Measurements from ENCODE around the gene CDT1. TPM values are rescaled to one million over a fixed set of nuclear protein-coding genes. Genes with fewer than 3 reads are reported as not detected.
"Not testable (repeated sequence)": the region's sequence is repeated elsewhere in the genome, so short reads cannot be mapped to it uniquely, and the experiment has no call there.

The CDT1 gene
- total and polyA plus RNA-seq, 7 experiments from 2014 or later = 0.09 to 79.2 (median 0.67) TPM; not detected in 1

- no peaks in the 10 kb centered on the region for H3K27me3 Mint-ChIP-seq
- H3K4me1 ChIP-seq (ENCODE audit: control insufficient read depth in 2 of 2, insufficient read depth in 2 of 2, low read length in 2 of 2) = no peaks in the 10 kb centered on the region
- no peaks in the 10 kb centered on the region for H3K27me3 ChIP-seq (ENCODE audit: control insufficient read depth in 2 of 2, insufficient read depth in 2 of 2, low read length in 2 of 2)
- ChIA-PET POLR2A (no interaction called here), CTCF (interaction anchor here (0.9 kb wide), 1 partner anchor 42 kb away, joined by 3 read pairs; no protein-coding TSS in a partner anchor)
- ATAC-seq (no peak), DNase-seq (no peak)
- H3K27ac ChIP-seq (ENCODE audit: low read depth, low read length) = no peak overlapping the region
- H3K4me3 ChIP-seq (ENCODE audit: low read length) = no peak overlapping the region
- intact Hi-C loops (cut with micrococcal nuclease) = no loop called here
- H3K27ac Mint-ChIP-seq = peak overlapping the region in 1 of 9 donors; percentile 18
- no peaks in the 10 kb centered on the region for H3K9me3 Mint-ChIP-seq
- H3K36me3 ChIP-seq (ENCODE audit: control insufficient read depth in 2 of 3, insufficient read depth in 3 of 3, low read length in 3 of 3) = peaks cover 0 to 42% (median 0%) of the 10 kb centered on the region in 3 experiments
- H3K4me3 Mint-ChIP-seq = no peak overlapping the region
- peaks cover 0 to 6% (median 0%) of the 10 kb centered on the region in 5 donors for H3K36me3 Mint-ChIP-seq
- H3K9me3 ChIP-seq (ENCODE audit: control insufficient read depth in 2 of 3, low read length in 3 of 3) = no peaks in the 10 kb centered on the region
- H3K4me1 Mint-ChIP-seq = no peaks in the 10 kb centered on the region
Observed at GRCh38 chr16:88822281-88823040, 18.9 kb downstream of the CDT1 start.

GRCh38 chr16:88823646-88824045 lies 20.1 kb downstream of the CDT1 start:
- DNase-seq; H3K27ac Mint-ChIP-seq; H3K27ac ChIP-seq (ENCODE audit: low read depth, low read length); H3K4me1 Mint-ChIP-seq; CTCF ChIA-PET; intact Hi-C loops (cut with micrococcal nuclease); H3K4me3 Mint-ChIP-seq; H3K36me3 Mint-ChIP-seq; H3K4me3 ChIP-seq (ENCODE audit: low read length); H3K4me1 ChIP-seq (ENCODE audit: control insufficient read depth in 2 of 2, insufficient read depth in 2 of 2, low read length in 2 of 2); H3K27me3 ChIP-seq (ENCODE audit: control insufficient read depth in 2 of 2, insufficient read depth in 2 of 2, low read length in 2 of 2); ATAC-seq; H3K9me3 ChIP-seq (ENCODE audit: control insufficient read depth in 2 of 3, low read length in 3 of 3); H3K9me3 Mint-ChIP-seq; H3K27me3 Mint-ChIP-seq: not testable (repeated sequence)
- POLR2A ChIA-PET = interaction anchor here (0.7 kb wide), 1 partner anchor 18 kb away, joined by 3 read pairs; no protein-coding TSS in a partner anchor
- peaks cover 0 to 51% (median 0%) of the 10 kb centered on the region in 3 experiments for H3K36me3 ChIP-seq (ENCODE audit: control insufficient read depth in 2 of 3, insufficient read depth in 3 of 3, low read length in 3 of 3)

- DNase-seq = no peak
Observed at GRCh38 chr16:88824256-88825077, 20.9 kb downstream of the CDT1 start.

GRCh38 chr16:88825146-88825545 lies 21.6 kb downstream of the CDT1 start:
- intact Hi-C loops (cut with micrococcal nuclease) = no loop called here
- Histone ChIP-seq H3K4me3 (ENCODE audit: low read length) (no peak overlapping the region), H3K36me3 (ENCODE audit: control insufficient read depth in 2 of 3, insufficient read depth in 3 of 3, low read length in 3 of 3) (peaks cover 0 to 56% (median 0%) of the 10 kb centered on the region in 3 experiments), H3K9me3 (ENCODE audit: control insufficient read depth in 2 of 3, low read length in 3 of 3) (no peaks in the 10 kb centered on the region), H3K27ac (ENCODE audit: low read depth, low read length) (no peak overlapping the region), H3K27me3 (ENCODE audit: control insufficient read depth in 2 of 2, insufficient read depth in 2 of 2, low read length in 2 of 2) (no peaks in the 10 kb centered on the region), H3K4me1 (ENCODE audit: control insufficient read depth in 2 of 2, insufficient read depth in 2 of 2, low read length in 2 of 2) (no peaks in the 10 kb centered on the region)
- no peak for ATAC-seq
- no peak overlapping the region for H3K27ac Mint-ChIP-seq
- no peaks in the 10 kb centered on the region for H3K4me1 Mint-ChIP-seq
- H3K9me3 Mint-ChIP-seq = no peaks in the 10 kb centered on the region
- no peak overlapping the region for H3K4me3 Mint-ChIP-seq
- CTCF ChIA-PET = no interaction called here
- peaks cover 0 to 6% (median 0%) of the 10 kb centered on the region in 5 donors for H3K36me3 Mint-ChIP-seq
- POLR2A ChIA-PET = no interaction called here
- no peak for DNase-seq
- no peaks in the 10 kb centered on the region for H3K27me3 Mint-ChIP-seq

More at GRCh38 chr16:88824256-88825077, 20.9 kb downstream of the CDT1 start:
- Mint-ChIP-seq H3K4me1 (no peaks in the 10 kb centered on the region), H3K27me3 (no peaks in the 10 kb centered on the region), H3K27ac (no peak overlapping the region), H3K4me3 (no peak overlapping the region), H3K9me3 (no peaks in the 10 kb centered on the region), H3K36me3 (peaks cover 0 to 6% (median 0%) of the 10 kb centered on the region in 5 donors)
- ChIA-PET POLR2A (interaction anchor here (0.7 kb wide), 1 partner anchor 19 kb away, joined by 3 read pairs; no protein-coding TSS in a partner anchor), CTCF (no interaction called here)
- Histone ChIP-seq H3K4me1 (ENCODE audit: control insufficient read depth in 2 of 2, insufficient read depth in 2 of 2, low read length in 2 of 2) (no peaks in the 10 kb centered on the region), H3K36me3 (ENCODE audit: control insufficient read depth in 2 of 3, insufficient read depth in 3 of 3, low read length in 3 of 3) (peaks cover 0 to 53% (median 0%) of the 10 kb centered on the region in 3 experiments), H3K4me3 (ENCODE audit: low read length) (no peak overlapping the region), H3K27ac (ENCODE audit: low read depth, low read length) (no peak overlapping the region), H3K27me3 (ENCODE audit: control insufficient read depth in 2 of 2, insufficient read depth in 2 of 2, low read length in 2 of 2) (no peaks in the 10 kb centered on the region), H3K9me3 (ENCODE audit: control insufficient read depth in 2 of 3, low read length in 3 of 3) (no peaks in the 10 kb centered on the region)
- intact Hi-C loops (cut with micrococcal nuclease) = no loop called here
- ATAC-seq = no peak

- no peaks in the 10 kb centered on the region for H3K9me3 ChIP-seq (ENCODE audit: control insufficient read depth in 2 of 3, low read length in 3 of 3)
- H3K4me3 ChIP-seq (ENCODE audit: low read length) = no peak overlapping the region
- DNase-seq = no peak
- H3K36me3 ChIP-seq (ENCODE audit: control insufficient read depth in 2 of 3, insufficient read depth in 3 of 3, low read length in 3 of 3) = peaks cover 0 to 58% (median 0%) of the 10 kb centered on the region in 3 experiments
- ChIA-PET CTCF (no interaction called here), POLR2A (no interaction called here)
- no peak overlapping the region for H3K27ac ChIP-seq (ENCODE audit: low read depth, low read length)
- Mint-ChIP-seq H3K27ac (peak overlapping the region in 1 of 9 donors; percentile 71), H3K36me3 (peaks cover 0 to 6% (median 0%) of the 10 kb centered on the region in 5 donors), H3K27me3 (no peaks in the 10 kb centered on the region), H3K4me3 (no peak overlapping the region), H3K4me1 (no peaks in the 10 kb centered on the region), H3K9me3 (no peaks in the 10 kb centered on the region)
- intact Hi-C loops (cut with micrococcal nuclease) = no loop called here
- ATAC-seq = no peak
- H3K27me3 ChIP-seq (ENCODE audit: control insufficient read depth in 2 of 2, insufficient read depth in 2 of 2, low read length in 2 of 2) = no peaks in the 10 kb centered on the region
- no peaks in the 10 kb centered on the region for H3K4me1 ChIP-seq (ENCODE audit: control insufficient read depth in 2 of 2, insufficient read depth in 2 of 2, low read length in 2 of 2)
Observed at GRCh38 chr16:88826070-88826840, 22.7 kb downstream of the CDT1 start.

- H3K9me3 ChIP-seq (ENCODE audit: control insufficient read depth in 2 of 3, low read length in 3 of 3) = no peaks in the 10 kb centered on the region
- ATAC-seq (no peak), DNase-seq (no peak)
- ChIA-PET POLR2A (no interaction called here), CTCF (interaction anchor here (0.6 kb wide), 1 partner anchor 12 kb away, joined by 3 read pairs; no protein-coding TSS in a partner anchor)
- no peak overlapping the region for H3K27ac ChIP-seq (ENCODE audit: low read depth, low read length)
- H3K4me3 ChIP-seq (ENCODE audit: low read length) = no peak overlapping the region
- Mint-ChIP-seq H3K4me3 (no peak overlapping the region), H3K27ac (no peak overlapping the region), H3K4me1 (no peaks in the 10 kb centered on the region), H3K9me3 (no peaks in the 10 kb centered on the region), H3K27me3 (no peaks in the 10 kb centered on the region), H3K36me3 (peaks cover 0 to 4% (median 0%) of the 10 kb centered on the region in 5 donors)
- no peaks in the 10 kb centered on the region for H3K4me1 ChIP-seq (ENCODE audit: control insufficient read depth in 2 of 2, insufficient read depth in 2 of 2, low read length in 2 of 2)
- intact Hi-C loops (cut with micrococcal nuclease) = no loop called here
- H3K36me3 ChIP-seq (ENCODE audit: control insufficient read depth in 2 of 3, insufficient read depth in 3 of 3, low read length in 3 of 3) = peaks cover 0 to 44% (median 0%) of the 10 kb centered on the region in 3 experiments
- H3K27me3 ChIP-seq (ENCODE audit: control insufficient read depth in 2 of 2, insufficient read depth in 2 of 2, low read length in 2 of 2) = no peaks in the 10 kb centered on the region
Observed at GRCh38 chr16:88827727-88828126, 24.1 kb downstream of the CDT1 start.
